Neural cell (in vitro differentiated cells): ENCODE results near the gene GALR1. TPM values are rescaled to one million over a fixed set of nuclear protein-coding genes. Genes with fewer than 3 reads are reported as not detected.

Experiments used
- H2AFZ ChIP-seq: fragments of 200-600, 300-800 bp; sonication (generic), shearing (Covaris generic); 2 replicates; pipeline ENCODE4 v1.6.0; 2014; ENCODE audit warnings: low read depth, mild to moderate bottlenecking, antibody characterized with exemption, low read length, moderate library complexity
- H3F3A ChIP-seq: fragments of 200-600 bp; shearing (Covaris generic); 2 replicates; pipeline ENCODE4 v1.6.1; 2016; ENCODE audit warnings: mild to moderate bottlenecking, moderate library complexity, mixed read lengths, antibody characterized with exemption, low read length; ENCODE audit not compliant: insufficient read depth, poor library complexity, severe bottlenecking
- H3K27ac ChIP-seq: fragments of 200-600, 300-800 bp; sonication (generic), shearing (Covaris generic); 2 replicates; pipeline ENCODE4 v1.5.1; 2014; ENCODE audit warnings: mild to moderate bottlenecking, low read length, moderate library complexity
- H3K27me3 ChIP-seq: fragments of 300-800, 200-600 bp; sonication (generic), shearing (Covaris generic); 2 replicates; pipeline ENCODE4 v1.6.0; 2014; ENCODE audit warnings: mild to moderate bottlenecking, low read depth, low read length, moderate library complexity; ENCODE audit not compliant: insufficient read depth
- H3K36me3 ChIP-seq: fragments of 300-800, 200-600 bp; sonication (generic), shearing (Covaris generic); 2 replicates; pipeline ENCODE4 v1.5.1; 2014; ENCODE audit warnings: mild to moderate bottlenecking, antibody characterized with exemption, low read length, moderate library complexity; ENCODE audit not compliant: insufficient read depth
- H3K4me2 ChIP-seq: fragments of 300-800, 200-600 bp; sonication (generic), shearing (Covaris generic); 2 replicates; pipeline ENCODE4 v1.6.0; 2014; ENCODE audit warnings: mild to moderate bottlenecking, low read length
- H3K4me3 ChIP-seq: fragments of 300-800, 200-600 bp; sonication (generic), shearing (Covaris generic); 2 replicates; pipeline ENCODE4 v1.5.1; 2014; ENCODE audit warnings: mild to moderate bottlenecking, low read length, moderate library complexity
- H3K79me2 ChIP-seq: fragments of 200-600 bp; shearing (Covaris generic); replicated peaks from 2 replicates; pipeline ENCODE4 v1.6.0; 2014; ENCODE audit warnings: mild to moderate bottlenecking, low read length, moderate library complexity; ENCODE audit not compliant: insufficient read depth
- H3K9ac ChIP-seq: fragments of 300-800, 200-600 bp; sonication (generic), shearing (Covaris generic); 2 replicates; pipeline ENCODE4 v1.6.1; 2016; ENCODE audit warnings: mild to moderate bottlenecking, low read length, mixed read lengths
- H3K9me2 ChIP-seq: fragments of 200-600 bp; shearing (Covaris generic); 2 replicates; pipeline ENCODE4 v1.6.1; 2016; ENCODE audit warnings: mild to moderate bottlenecking, low read length, mixed read lengths; ENCODE audit not compliant: insufficient read depth
- H3K9me3 ChIP-seq: fragments of 200-600, 300-800 bp; sonication (generic), shearing (Covaris generic); 2 replicates; pipeline ENCODE4 v1.6.1; 2016; ENCODE audit warnings: mild to moderate bottlenecking, mixed run types, low read length, moderate library complexity, mixed read lengths
- H4K20me1 ChIP-seq: fragments of 200-600 bp; shearing (Covaris generic); 2 replicates; pipeline ENCODE4 v1.6.1; 2016; ENCODE audit warnings: mild to moderate bottlenecking, mixed run types; ENCODE audit not compliant: insufficient read depth
- EP300 ChIP-seq: fragments of 450-650 bp; conservative IDR thresholded peaks from 2 replicates; pipeline ENCODE4 v1.6.1; 2014; ENCODE audit warnings: antibody characterized with exemption, mild to moderate bottlenecking, moderate library complexity; ENCODE audit not compliant: poor library complexity, severe bottlenecking
- EZH2 ChIP-seq: fragments of 200-600, 300-800 bp; shearing (Covaris generic), sonication (generic); IDR thresholded peaks from 2 replicates; pipeline ENCODE4 v1.6.1; 2014; ENCODE audit warnings: antibody characterized with exemption, low read length, borderline replicate concordance, mild to moderate bottlenecking; ENCODE audit not compliant: insufficient read depth, poor library complexity, severe bottlenecking
- MXI1 ChIP-seq: fragments of 450-650 bp; conservative IDR thresholded peaks from 2 replicates; pipeline ENCODE4 v1.6.1; 2014; ENCODE audit warnings: antibody characterized with exemption, mild to moderate bottlenecking; ENCODE audit not compliant: poor library complexity, severe bottlenecking
- POLR2AphosphoS5 ChIP-seq: IDR thresholded peaks from 2 replicates; pipeline ENCODE4 v1.6.1; 2012
- RAD21 ChIP-seq: fragments of 450-650 bp; conservative IDR thresholded peaks from 2 replicates; pipeline ENCODE4 v1.6.1; 2014; ENCODE audit warnings: antibody characterized with exemption, mild to moderate bottlenecking, moderate library complexity
- SMC3 ChIP-seq: fragments of 450-650 bp; conservative IDR thresholded peaks from 2 replicates; pipeline ENCODE4 v1.6.1; 2014; ENCODE audit warnings: antibody characterized with exemption, mild to moderate bottlenecking, moderate library complexity; ENCODE audit not compliant: poor library complexity
- TAF1 ChIP-seq: IDR thresholded peaks from 2 replicates; pipeline ENCODE4 v1.6.1; 2012; ENCODE audit warnings: low read depth
- polyA plus RNA-seq: library from polyadenylated mRNA; depleted of rRNA; stranded (reverse); fragments of >200 nt; gene quantifications from 2 replicates; pipeline ENCODE4 v1.2.3, GENCODE V29; 2014
- TF ChIP-seq, protein P1 (sequence below): fragments of 450-650 bp; IDR thresholded peaks from 2 replicates; pipeline ENCODE4 v1.5.1; 2014; ENCODE audit warnings: antibody characterized with exemption, mild to moderate bottlenecking, moderate library complexity; ENCODE audit not compliant: poor library complexity, severe bottlenecking
- TF ChIP-seq, protein P2 (sequence below): IDR thresholded peaks from 2 replicates; pipeline ENCODE4 v1.6.1; 2012; ENCODE audit warnings: borderline replicate concordance

Gene GALR1
- polyA plus RNA-seq, 1 donor from 2014 or later = 0.11 TPM

DNA sequence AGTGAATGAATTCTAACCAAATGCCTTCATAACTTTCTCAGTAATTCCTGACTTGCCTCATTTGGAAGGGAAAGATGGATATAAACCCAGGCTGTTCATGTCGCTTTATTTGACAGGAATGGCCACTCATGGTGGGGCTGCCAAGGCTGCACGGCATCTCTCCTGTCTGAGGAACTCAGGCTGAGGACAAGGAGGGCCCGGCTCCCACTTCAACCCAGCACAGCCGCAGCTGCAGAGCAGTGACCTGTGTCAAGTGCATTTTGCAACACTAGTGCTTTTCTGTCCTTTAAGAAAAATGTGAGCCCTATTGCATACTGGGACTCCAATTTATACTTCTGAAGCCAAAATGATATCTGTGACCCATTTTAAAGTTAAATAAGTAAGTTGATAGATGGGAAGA lies 45.8 kb upstream of the GALR1 start:
- Histone ChIP-seq H3K9ac (no peak overlapping the region), H3F3A (no peaks in the 10 kb centered on the region), H4K20me1 (no peaks in the 10 kb centered on the region), H2AFZ (no peak overlapping the region), H3K27ac (no peak overlapping the region), H3K36me3 (no peaks in the 10 kb centered on the region), H3K9me2 (no peaks in the 10 kb centered on the region), H3K4me3 (no peak overlapping the region), H3K27me3 (no peaks in the 10 kb centered on the region), H3K79me2 (no peaks in the 10 kb centered on the region), H3K4me2 (no peak overlapping the region), H3K9me3 (no peaks in the 10 kb centered on the region)
- TF ChIP-seq, protein P1, sequence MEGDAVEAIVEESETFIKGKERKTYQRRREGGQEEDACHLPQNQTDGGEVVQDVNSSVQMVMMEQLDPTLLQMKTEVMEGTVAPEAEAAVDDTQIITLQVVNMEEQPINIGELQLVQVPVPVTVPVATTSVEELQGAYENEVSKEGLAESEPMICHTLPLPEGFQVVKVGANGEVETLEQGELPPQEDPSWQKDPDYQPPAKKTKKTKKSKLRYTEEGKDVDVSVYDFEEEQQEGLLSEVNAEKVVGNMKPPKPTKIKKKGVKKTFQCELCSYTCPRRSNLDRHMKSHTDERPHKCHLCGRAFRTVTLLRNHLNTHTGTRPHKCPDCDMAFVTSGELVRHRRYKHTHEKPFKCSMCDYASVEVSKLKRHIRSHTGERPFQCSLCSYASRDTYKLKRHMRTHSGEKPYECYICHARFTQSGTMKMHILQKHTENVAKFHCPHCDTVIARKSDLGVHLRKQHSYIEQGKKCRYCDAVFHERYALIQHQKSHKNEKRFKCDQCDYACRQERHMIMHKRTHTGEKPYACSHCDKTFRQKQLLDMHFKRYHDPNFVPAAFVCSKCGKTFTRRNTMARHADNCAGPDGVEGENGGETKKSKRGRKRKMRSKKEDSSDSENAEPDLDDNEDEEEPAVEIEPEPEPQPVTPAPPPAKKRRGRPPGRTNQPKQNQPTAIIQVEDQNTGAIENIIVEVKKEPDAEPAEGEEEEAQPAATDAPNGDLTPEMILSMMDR = no peak
- TF ChIP-seq RAD21 (no peak), POLR2AphosphoS5 (no peak), TAF1 (no peak), SMC3 (no peak), MXI1 (no peak), EP300 (no peak), EZH2 (no peak)
- TF ChIP-seq, protein P2, sequence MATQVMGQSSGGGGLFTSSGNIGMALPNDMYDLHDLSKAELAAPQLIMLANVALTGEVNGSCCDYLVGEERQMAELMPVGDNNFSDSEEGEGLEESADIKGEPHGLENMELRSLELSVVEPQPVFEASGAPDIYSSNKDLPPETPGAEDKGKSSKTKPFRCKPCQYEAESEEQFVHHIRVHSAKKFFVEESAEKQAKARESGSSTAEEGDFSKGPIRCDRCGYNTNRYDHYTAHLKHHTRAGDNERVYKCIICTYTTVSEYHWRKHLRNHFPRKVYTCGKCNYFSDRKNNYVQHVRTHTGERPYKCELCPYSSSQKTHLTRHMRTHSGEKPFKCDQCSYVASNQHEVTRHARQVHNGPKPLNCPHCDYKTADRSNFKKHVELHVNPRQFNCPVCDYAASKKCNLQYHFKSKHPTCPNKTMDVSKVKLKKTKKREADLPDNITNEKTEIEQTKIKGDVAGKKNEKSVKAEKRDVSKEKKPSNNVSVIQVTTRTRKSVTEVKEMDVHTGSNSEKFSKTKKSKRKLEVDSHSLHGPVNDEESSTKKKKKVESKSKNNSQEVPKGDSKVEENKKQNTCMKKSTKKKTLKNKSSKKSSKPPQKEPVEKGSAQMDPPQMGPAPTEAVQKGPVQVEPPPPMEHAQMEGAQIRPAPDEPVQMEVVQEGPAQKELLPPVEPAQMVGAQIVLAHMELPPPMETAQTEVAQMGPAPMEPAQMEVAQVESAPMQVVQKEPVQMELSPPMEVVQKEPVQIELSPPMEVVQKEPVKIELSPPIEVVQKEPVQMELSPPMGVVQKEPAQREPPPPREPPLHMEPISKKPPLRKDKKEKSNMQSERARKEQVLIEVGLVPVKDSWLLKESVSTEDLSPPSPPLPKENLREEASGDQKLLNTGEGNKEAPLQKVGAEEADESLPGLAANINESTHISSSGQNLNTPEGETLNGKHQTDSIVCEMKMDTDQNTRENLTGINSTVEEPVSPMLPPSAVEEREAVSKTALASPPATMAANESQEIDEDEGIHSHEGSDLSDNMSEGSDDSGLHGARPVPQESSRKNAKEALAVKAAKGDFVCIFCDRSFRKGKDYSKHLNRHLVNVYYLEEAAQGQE = no peak

DNA sequence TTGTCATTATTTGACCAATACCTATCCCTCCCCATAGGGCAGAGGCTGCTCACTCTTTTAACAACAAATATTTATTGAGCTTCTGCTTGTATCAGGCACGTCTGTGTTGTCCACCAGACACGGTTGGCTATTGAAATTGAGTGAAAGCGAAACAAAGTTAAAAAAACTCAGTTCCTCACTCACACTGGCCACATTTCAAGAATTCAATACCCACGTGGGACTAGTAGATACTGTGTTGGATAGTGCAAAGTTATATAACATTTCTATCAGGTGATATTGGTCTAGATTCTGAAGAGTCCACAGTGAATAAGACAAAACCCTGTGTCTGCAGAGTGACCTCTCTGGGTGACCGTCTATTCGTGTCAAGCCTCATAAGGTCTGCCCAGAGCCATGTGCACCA lies 43.9 kb upstream of the GALR1 start:
- no peak overlapping the region for H3K4me2 ChIP-seq
- no peaks in the 10 kb centered on the region for H4K20me1 ChIP-seq
- no peaks in the 10 kb centered on the region for H3K9me2 ChIP-seq
- no peaks in the 10 kb centered on the region for H3F3A ChIP-seq
- TF ChIP-seq POLR2AphosphoS5 (no peak), EZH2 (no peak), RAD21 (no peak), SMC3 (no peak), MXI1 (no peak), TAF1 (no peak), EP300 (no peak)
- TF ChIP-seq, protein P1 = no peak
- TF ChIP-seq, protein P2 = no peak
- no peaks in the 10 kb centered on the region for H3K36me3 ChIP-seq
- H2AFZ ChIP-seq = no peak overlapping the region
- no peaks in the 10 kb centered on the region for H3K79me2 ChIP-seq
- H3K27ac ChIP-seq = no peak overlapping the region
- no peak overlapping the region for H3K9ac ChIP-seq
- no peak overlapping the region for H3K4me3 ChIP-seq
- no peaks in the 10 kb centered on the region for H3K27me3 ChIP-seq
- H3K9me3 ChIP-seq = no peaks in the 10 kb centered on the region
